Superior temporal gyrus (tissue), 1 donor: ENCODE results near the gene ABHD16B.
A peak's percentile ranks its signal among the peaks of the same experiment; 100 is the strongest.
"Not testable (repeated sequence)": the region's sequence is repeated elsewhere in the genome, so short reads cannot be mapped to it uniquely, and the experiment has no call there.

Experiments
- DNase-seq: peaks from one replicate; pipeline ENCODE4 v3.0.0-alpha.2; 2016; ENCODE audit errors: extremely low spot score

The ABHD16B gene

GRCh38 chr20:63855363-63856097 lies 5.8 kb upstream of the ABHD16B start:
- DNase-seq = no peak

- DNase-seq = no peak
Observed at GRCh38 chr20:63856098-63856511, 5.2 kb upstream of the ABHD16B start.

- no peak for DNase-seq
Observed at GRCh38 chr20:63857764-63858392, 3.4 kb upstream of the ABHD16B start.

GRCh38 chr20:63858393-63859165 lies 2.7 kb upstream of the ABHD16B start:
- DNase-seq = no peak

GRCh38 chr20:63859166-63859699 lies 2.1 kb upstream of the ABHD16B start:
- DNase-seq = no peak

DNA sequence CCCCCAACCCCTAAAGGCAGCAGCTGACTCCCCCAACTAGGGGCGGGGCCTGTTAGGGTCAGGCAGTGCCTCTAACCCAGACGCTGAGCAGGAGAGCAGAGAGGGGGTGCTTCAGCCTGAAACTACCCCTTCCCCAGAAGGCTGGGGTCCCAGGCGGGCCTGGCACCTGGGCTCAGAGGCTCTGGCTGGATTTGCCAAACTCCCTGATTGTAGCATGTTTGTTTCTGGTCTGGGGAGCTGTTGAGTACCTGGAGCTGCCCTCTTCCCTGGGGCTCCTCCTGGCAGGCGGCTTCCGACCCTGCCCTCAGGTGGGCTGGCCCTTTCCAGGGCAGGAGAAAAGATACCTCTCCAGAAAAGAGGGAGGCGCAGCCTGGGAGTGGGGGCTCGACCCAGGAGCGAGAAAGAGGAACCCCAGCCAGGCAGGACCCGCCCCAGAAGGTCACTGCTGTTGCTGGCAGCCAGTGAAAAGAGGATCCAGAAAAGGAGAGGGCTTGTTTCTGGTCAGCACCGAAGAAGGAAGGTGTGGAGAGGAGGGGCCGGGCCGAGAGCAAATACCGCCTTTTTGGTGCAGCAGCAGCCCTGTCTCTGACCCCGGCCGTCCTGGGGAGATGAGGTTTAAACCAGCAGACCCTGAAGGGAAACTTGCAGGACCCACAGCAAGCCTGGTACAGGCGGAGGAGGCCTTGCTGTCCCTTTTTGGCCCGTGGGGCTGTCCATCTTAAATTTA lies 810 bp upstream of the ABHD16B start:
- DNase-seq = no peak

GRCh38 chr20:63861981-63862901 lies 943 bp downstream of the ABHD16B start:
- no peak for DNase-seq

GRCh38 chr20:63863021-63863797 lies 1.9 kb downstream of the ABHD16B start:
- DNase-seq = no peak

DNA sequence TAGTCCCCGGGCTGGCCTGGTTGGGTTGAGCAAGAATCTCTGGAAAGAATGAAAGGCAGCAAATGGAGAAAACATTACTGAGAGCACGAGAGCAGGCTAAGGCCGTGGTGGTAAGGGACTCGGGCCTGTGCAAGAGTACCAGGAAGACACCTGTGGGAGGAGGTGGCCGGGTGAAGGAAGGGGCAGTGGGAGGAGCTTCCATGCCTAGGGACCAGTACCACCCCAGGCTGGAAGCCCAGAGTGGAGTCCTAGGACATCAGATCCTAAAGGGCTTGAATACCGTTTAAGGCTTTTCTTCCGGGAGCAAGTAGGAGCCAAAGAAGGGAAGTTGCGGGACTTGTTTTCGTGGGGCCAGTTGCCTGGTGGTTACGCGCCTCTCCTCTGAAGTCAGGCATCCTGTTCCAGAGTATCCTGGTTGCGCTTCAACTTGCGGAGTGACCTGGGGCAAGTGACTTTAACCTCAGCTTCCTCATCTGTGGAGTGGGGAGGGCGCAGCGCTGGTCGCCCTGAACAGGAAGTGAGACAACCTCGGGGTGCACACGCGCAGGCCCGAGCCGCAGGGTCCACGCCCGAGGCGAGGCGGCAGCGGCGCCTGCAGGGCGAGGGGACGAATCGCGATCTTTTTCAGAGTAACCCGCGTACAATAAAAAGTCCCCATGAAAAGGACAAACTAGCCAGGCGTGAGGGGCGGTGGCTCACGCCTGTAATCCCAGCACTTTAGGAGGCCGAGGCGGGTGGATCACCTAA lies 2.7 kb downstream of the ABHD16B start:
- DNase-seq = peak; percentile 66

DNA sequence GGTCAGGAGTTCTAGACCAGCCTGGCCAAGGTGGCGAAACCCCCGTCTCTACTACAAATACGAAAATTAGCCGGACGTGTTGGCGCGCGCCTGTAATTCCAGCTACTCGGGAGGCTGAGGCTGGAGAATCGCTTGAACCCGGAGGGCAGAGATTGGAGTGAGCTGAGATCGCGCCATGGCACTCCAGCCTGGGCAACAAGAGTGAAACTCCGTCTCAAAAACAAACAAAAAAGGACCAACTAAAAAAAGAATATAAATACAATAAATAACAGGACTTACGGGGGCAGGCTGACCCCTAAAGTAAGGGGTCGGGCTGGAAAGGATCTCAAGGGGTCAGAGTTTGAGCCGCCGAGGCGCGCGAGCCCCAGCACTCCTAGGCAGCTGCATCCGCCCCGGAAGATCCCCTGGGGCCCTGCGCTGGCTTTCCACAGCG lies 3.3 kb downstream of the ABHD16B start:
- DNase-seq = no peak

- DNase-seq = peak; percentile 98
Observed at GRCh38 chr20:63864978-63865640, 3.8 kb downstream of the ABHD16B start, which contains the start of gene TPD52L2. TSS of gene TPD52L2 (plus strand) at chr20:63865270. CDS start at chr20:63865366, 96 bp downstream.

DNA sequence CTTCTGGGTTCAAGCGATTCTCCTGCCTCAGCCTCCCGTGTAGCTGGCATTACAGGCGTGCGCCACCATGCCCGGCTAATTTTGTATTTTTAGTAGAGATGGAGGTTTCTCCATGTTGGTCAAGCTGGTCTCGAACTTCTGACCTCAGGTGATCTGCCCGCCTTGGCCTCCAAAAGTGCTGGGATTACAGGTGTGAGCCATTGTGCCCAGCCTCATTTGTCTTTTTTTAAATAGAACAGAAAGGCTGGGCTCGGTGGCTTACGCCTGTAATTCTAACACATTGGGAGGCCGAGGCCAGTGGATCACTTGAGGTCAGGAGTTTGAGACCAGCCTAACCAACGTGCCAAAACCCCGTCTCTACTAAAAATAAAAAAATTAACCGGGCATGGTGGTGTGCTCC lies 5.7 kb downstream of the ABHD16B start:
- not testable (repeated sequence) for DNase-seq

DNA sequence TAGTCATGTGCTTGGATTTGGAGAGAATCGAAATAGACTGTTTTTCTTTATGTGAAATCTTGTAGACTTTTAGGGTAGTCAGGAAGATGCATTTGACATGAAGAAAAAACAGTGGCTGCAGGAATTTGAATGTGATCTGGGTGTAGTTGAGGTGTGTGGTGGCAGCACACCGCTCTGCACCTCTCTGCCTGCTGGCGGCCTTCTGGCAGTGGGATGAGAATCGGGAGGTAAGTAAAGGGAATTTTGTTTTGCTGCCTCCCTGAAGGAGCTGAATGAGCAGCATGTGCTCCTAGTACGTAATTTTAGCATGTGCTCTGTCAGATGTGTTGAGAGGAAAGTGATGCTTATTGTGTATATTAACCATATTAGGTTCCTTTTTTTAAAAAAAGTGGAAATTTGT lies 7.0 kb downstream of the ABHD16B start:
- DNase-seq = no peak

GRCh38 chr20:63873477-63873971 lies 12.2 kb downstream of the ABHD16B start:
- DNase-seq = peak; percentile 14

DNA sequence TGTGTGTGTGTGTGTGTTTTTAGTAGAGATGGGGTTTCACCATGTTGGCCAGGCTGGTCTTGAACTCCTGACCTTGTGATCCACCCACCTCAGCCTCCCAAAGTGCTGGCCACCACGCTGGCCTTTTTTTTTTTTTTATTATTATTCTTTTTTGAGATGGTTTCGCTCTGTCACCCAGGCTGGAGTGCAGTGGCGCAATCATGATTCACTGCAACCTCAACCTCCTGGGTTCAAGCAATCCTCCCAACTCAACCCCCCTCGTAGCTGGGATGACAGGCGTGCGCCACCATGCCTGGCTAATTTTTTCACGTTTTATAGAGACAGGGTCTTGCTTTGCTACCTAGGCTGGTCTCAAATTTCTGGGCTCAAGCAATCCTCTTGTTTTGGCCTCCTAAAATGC lies 12.9 kb downstream of the ABHD16B start:
- DNase-seq = not testable (repeated sequence)

DNA sequence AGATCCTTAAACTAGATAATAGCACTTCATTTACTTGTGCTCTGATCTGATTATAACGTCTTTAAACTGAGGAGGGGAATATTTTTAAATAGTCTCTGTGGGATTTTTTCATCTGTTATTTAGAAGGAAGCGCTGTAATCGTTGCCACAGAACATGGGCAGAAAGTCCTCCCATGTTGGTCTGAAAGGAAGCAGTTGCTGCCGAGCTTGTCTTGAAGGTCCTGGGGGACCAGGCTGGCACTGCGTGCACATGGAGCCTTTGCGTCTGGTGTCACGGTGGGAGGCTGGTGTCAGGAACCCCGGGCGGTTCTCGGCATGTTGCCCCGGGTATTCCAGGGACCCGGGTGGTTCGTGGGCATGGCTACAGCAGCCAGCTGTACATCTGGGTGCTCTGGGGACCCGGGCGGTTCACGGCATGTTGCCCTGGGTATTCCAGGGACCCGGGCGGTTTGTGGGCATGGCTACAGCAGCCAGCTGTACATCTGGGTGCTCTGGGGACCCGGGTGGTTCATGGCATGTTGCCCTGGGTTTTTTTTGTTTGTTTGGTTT lies 15.3 kb downstream of the ABHD16B start:
- DNase-seq = no peak

GRCh38 chr20:63877755-63878470 lies 16.6 kb downstream of the ABHD16B start:
- DNase-seq = no peak
